GM12864 (cell line): ENCODE results near the gene MEX3D.
A peak's percentile ranks its signal among the peaks of the same experiment; 100 is the strongest.

Experiments used
- DNase-seq: peaks from one replicate; pipeline ENCODE4 v3.0.0-alpha.2; 2011; ENCODE audit warnings: low read depth
- H3K4me3 ChIP-seq: 2 replicates; pipeline ENCODE4 v1.5.1; 2011; ENCODE audit warnings: mild to moderate bottlenecking, low read depth, low read length, control low read depth
- CTCF ChIP-seq: IDR thresholded peaks from 2 replicates; pipeline ENCODE4 v1.5.1; 2011; ENCODE audit warnings: low read depth, mild to moderate bottlenecking, moderate library complexity, low read length, control low read depth, inconsistent platforms; ENCODE audit errors: missing control alignments

MEX3D gene

DNA sequence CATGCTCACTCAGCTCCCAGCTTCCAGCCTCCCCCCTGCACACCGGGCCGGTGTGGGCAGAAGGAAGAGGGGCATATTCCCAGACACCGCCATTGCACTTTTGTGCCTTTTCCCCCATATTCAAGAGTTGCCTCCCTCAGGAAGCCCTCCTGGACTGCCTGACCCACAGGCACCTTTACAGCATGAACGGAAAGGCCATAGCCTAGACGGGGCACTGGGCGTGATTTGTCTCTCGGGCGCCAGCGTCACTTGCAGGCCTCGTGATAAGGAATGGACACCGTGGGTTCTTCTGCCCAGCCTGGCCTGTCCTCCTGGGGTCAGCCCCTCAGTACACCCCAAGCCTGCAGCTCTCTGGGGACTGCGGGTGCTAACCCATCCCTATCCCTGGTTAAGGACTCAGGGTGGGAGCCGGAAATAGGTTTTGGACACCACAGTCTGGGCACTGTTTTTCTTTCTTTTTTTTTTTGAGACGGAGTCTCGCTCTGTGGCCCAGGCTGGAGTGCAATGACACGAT lies 38.1 kb upstream of the MEX3D start:
- DNase-seq, result no peak
- TF ChIP-seq CTCF, result no peak
- peak overlapping the region; percentile 52 for H3K4me3 ChIP-seq

GRCh38 chr19:1605236-1606137 lies 37.4 kb upstream of the MEX3D start, which contains the start of gene UQCR11:
UQCR11 (minus strand) TSS chr19:1605462; CDS start chr19:1605409, 53 bp downstream.
- peak; percentile 89 for DNase-seq

DNA sequence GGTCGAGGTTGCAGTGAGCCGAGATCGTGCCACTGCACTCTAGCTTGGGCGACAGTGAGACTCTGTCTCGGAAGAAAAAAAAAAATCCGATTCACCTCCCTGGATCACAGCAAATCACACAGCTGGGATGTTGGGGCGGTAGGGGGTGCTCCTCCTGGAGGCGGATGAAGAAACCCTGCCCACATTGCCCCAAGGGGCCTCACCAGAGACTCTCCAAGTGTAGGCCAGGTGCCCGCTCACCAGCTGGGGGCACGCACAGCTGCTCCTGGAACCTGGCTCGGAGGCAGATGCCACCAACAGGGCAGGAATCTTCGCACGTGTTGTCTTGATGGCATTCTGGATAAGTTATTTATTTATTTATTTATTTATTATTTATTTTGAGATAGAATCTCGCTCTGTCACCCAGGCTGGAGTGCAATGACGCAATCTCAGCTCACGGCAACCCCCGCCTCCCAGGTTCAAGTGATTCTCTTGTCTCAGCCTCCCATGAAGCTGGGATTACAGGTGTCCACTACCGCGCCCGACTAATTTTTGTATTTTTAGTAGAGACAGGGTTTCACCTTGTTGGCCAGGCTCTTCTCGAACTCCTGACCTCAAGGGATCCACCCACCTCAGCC lies 34.1 kb upstream of the MEX3D start:
- TF ChIP-seq CTCF, result no peak
- DNase-seq, result no peak
- H3K4me3 ChIP-seq, result no peak overlapping the region

More at GRCh38 chr19:1605236-1606137, 37.4 kb upstream of the MEX3D start, which contains the start of gene UQCR11:
- peak; percentile 73 for TF ChIP-seq CTCF
- peak within 1 kb of the TSS; percentile 100 for H3K4me3 ChIP-seq

DNA sequence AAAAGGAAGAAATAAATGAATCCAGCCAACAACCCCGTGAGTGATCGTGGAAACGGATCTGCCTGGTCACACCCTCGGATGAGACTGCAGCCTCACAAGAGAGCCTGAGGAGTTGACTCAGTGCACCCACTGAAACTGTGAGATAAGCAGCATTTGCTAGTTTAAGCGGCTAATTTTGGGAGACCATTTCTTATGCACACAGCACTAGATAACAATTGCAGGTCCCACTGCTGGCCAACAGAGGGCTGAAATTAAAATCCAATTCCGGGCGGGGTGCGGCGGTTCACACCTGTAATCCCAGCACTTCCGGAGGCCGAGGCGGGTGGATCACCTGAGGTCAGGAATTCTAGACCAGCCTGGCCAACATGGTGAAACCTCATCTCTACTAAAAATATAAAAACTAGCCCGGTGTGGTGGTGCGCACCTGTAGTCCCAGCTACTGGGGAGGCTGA lies 33.5 kb upstream of the MEX3D start:
- no peak for DNase-seq
- H3K4me3 ChIP-seq, result no peak overlapping the region
- TF ChIP-seq CTCF, result peak; percentile 23

- no peak for TF ChIP-seq CTCF
- no peak overlapping the region for H3K4me3 ChIP-seq
These were observed 31.3 kb upstream of the MEX3D start for GRCh38 chr19:1599460-1599846.

DNA sequence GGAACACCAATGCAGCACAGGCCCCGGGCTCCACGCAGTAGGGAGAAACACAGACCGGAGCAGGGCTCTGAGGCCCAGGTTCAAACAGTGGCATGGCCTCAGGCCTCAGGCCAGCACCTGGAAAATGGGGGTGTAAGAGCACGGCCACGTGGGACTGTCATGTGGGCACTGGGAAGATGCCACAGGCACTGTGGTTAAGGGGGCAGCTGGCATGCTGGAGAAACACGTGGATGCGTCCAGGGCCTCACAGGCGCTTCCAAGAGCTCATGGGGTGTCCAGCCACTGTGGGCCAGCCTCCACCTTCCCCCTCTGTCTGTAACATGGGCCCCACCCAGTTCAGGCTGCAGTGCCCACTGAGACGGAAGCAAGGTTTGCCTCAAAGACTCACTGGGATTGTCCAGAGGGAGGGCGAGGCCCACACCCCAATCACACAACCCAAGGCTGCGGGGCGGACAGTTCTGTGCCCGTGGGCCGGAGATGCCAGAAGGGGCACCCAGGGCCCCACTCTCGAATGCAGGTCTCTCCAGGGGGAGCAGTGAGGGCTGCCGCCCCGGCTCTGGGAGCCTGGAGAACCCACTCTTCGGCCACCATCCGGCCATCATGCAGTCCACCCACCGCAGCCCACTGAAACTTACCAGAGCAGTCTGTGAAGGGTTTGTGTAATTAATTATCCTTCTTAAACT lies 30.8 kb upstream of the MEX3D start:
- no peak for TF ChIP-seq CTCF
- no peak overlapping the region for H3K4me3 ChIP-seq
- DNase-seq, result no peak

More at GRCh38 chr19:1599460-1599846, 31.3 kb upstream of the MEX3D start:
- DNase-seq, result no peak
